COLO668 (cell line): ENCODE results near the gene GMDS.

Experiments used
- DNase-seq: peaks from one replicate; lab custom pipeline; 2025; ENCODE audit not compliant: unreplicated experiment; lab: John Stamatoyannopoulos, UW

GMDS gene

DNA sequence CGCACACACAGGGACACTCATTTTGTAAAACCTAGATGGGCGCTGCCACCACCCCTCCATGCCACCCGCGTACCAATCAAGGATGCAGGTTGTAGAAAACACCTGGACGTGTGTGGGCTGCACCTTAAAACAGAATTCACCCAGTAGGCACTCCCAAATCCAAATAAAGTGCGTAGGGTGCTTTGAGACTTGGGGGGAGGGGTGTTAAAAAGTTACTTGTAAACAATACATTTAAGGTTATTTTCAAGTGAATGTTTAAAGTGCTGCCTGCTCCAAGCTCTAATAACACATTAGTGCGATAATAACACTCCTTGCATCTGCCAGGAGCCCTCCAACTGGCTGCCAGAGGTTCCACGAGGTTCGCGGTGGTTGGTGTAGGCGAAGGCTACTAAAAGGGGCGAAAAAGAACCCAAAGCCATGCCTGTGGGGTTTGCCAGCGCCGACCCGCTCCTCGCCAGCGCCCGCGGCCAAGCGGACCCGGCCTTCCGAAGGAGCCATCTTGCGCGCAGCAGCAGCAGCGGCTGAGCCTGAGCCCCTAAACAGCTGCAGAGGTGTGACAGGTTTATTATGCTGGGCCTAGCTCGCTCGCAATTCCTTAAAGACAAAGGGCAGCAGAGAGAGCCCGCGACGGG, 624.2 kb downstream of the GMDS start:
- no peak for DNase-seq

DNA sequence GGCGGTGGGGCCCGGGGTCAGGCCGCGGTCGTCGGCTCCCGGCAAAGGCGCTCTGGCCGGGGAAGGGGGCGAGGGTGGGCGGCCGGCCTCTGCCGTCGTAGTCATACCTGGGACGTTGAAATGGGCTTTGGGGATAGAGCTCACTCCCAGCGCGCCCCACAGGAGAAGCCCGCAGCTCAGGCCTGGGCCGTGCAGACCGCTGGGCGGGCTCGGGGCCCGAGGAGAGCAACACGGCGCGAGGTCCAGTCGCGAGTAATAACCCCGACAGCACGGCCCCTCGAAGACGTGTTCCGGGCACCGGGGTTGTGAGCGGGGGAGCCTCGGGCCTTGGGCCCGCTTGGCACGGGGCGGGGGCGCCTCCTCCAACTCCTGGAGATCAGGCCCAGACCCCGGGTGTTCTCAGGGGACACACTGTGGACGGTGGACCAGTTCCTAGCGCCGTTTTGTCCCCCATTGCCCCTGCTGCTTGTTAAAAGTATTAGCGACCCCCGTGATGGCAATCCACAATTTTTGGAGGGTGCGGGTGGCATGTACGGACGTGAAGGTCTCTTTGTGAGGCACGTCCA, 624.8 kb downstream of the GMDS start:
- no peak for DNase-seq

GRCh38 chr6:1619673-1620503, 625.5 kb downstream of the GMDS start:
- no peak for DNase-seq

DNA sequence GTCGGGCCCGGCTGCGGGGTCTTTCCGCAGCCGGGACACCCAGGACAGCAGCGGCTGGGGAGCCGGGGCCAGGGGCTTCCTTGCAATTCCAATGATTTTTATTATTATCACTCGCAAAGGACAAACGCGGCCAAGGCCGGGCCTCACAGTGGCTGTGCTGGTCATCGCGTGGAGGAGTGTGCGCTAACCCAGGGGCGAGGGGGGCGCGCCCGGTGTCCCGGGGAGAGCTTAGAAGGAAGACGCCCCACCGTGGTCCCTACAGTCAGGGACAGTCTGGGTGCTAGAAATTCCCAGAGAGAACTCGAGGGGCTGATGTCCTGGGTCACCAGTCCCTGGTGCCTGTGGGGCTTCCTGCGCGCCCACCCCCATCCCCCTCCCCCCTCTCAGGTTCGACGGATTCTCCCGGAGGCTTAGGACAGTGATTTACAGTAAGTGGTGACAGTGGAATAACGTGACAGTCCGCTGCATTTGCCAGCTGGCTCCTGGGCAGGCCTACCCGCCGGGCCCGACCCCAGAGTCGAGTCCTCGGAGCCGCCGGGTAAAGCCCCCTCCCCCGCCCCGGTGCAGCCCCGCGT, 626.2 kb downstream of the GMDS start:
- no peak for DNase-seq

DNA sequence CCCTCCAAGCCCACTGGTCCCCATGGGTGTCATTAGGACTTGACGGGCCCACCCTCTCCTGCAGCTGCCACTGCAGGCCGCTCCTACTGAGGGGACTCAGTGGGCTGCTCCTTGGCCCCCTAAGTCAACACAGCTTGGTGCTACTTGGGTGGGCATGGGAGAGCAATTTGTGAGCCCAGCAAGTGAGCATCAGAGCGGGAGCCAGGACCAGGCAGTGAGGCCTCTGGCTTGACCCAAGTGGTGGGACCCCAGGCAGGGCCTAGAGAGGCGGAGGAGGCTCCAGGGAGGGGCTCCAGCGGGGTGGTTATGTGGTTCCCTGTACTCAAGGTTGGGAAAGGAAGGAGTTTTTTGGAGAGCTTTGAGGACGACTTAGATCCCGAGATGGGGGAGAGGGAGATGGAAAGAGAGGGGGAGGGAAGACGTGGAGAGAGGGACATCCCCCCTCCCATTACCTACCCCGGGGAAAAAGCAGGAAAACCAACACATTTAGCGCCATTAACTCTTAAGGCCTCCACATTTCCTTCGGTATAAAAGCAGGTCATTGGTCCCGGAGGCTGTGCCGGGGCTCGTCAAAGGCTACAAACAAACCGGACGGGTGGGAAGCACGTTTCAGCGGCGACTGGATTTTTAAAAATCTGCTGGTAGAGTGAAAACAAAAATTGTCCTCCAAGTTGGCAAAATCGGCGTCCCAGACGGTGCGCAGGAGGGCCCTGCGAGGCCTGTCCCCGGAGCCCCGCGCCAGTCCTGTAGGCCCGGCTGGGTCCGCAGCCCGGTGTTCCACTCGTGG, 626.9 kb downstream of the GMDS start:
- DNase-seq, result no peak

DNA sequence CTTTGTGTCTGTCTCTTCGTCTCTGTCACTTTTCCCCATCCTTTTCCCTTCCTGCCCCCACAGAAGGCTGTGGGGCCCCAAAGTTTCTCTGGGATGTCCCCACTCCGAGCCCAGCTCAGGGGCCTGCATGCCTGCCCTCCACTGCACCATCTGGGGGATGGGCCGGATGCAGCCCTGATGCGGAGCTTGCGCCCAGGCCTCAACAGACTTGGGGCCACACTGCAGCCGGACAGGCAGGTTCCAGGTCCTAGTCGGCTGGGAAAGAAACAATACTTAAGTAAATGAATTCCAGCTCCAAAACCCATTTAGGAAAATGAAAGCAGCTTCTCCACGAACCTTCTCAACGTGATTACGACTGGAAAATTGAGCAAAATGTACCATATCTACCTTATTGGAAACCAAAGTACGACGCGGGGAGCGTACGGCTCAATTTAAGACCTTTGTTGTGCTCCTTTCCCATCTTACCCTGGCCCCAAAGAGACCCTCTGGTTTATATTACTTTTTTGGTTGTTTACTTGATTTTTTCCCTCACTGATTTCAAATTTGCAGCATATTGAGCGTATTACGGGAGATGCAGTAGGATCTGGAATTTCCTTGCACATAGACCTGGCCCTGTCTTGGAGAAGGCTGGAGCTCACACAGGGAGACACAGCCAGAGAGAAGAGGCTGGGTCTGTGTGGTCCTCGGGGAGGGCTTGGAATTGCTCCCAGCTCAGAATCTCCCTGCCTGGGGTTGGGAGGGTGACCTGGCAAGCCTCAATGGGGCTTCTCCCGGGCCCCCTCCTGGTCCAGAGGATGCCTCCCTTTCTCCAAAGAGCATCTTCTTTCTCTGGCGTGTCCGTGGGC, 627.7 kb downstream of the GMDS start:
- DNase-seq, result no peak

DNA sequence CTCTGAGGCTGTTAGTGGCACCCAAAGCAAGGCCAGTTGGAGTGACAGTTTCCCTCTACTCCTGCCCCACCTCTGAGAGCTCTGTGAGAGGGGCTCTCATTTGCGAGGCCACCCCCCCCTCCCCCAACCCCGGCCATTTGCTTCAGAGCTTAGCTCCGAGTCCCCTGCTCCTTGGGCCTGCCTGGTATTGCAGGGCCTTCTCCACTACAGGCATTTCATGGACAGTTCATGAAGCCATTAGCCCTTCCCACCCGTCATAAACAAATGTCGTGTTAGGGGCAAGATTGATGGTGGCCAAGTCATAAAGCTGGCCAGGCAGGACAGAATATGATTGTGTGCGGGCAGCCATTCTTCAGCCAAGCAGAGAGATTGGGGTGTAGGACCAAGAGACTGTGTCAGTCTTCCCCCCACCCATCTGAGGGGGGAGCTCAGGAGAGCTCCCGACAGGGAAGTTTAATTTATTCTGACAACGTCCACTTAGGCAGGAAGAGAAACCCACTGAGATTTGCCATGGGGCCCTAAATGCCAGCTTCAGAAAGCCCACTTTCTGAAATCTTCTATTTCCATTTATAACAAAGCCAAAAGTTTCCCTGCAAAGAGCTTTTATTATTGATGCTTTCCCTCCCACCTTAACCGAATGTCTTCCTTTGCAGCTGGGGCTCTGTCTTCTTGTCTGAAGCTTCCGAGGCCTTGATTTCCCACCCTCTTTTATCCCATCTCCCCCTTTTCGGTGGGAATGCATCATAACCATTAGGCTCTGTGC, 628.5 kb downstream of the GMDS start:
- DNase-seq, result no peak

DNA sequence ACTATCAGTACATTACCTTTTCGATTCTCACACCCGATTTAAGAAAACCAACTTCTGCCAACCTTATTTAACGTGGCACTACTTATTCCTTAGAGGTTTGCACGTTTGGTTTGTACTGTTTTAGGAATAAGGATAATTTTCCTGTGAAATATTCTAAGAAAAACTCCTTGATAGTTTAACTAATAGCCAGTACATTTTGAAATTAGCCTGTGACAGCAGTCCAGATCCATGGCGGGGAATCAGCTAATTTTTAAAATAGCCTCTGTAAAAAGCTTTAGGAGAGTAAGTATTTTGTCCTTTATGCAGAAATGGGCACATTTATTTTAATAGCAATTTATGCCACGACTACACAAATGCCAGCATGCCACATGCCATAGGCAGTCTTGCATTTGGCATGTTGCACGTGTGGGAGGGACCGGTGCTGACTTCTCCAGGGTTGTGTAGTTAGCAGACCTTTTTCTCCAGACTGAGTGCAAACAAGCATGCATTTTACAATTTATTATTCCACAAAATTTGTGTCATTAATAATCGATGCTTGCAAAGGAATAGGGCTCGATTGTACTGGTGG, 629.5 kb downstream of the GMDS start:
- DNase-seq, result no peak

DNA sequence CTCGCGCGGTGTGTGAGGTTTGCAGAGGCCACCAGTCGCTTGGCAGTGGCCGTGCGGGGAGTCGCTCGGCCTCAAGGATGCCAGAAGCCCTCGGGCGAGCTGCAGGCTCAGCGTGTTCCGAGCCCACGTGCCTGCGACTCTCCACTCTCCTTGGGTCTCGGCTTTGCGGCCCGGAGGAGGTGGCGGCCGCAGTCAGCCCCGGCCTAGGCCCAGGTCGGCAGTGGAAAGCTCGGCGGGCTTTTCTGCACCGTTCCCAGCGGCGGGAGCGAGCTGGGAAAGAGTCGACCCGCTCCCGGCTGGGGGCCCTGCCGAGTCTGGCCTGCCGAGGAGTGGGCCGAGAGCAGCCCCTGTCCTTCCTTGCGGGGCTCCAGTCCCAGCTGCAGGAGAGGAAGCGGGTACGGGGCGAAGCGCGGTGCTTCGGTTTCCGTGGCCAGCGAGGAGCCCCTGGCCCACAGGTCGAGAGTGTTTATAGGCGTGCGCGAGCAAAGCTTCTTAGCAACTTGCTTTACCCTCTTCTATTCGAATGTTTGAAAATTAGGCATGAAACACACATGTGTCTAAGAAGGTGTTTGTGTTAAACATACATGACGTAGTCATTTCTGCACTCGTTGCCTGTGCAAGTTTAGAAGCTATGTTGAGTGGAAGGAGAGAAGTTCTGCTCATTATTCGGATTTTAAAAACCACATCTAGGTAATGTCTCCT, 630.1 kb downstream of the GMDS start:
- no peak for DNase-seq

GRCh38 chr6:1614448-1615150, 630.8 kb downstream of the GMDS start:
- no peak for DNase-seq

GRCh38 chr6:1613688-1614447, 631.5 kb downstream of the GMDS start:
- DNase-seq, result peak; percentile 61

DNA sequence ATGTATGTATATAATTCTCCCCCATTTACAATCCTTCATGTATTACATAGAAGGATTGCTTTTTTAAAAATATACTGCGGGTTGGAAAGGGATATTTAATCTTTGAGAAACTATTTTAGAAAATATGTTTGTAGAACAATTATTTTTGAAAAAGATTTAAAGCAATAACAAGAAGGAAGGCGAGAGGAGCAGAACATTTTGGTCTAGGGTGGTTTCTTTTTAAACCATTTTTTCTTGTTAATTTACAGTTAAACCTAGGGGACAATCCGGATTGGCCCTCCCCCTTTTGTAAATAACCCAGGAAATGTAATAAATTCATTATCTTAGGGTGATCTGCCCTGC, 632.1 kb downstream of the GMDS start:
- no peak for DNase-seq

DNA sequence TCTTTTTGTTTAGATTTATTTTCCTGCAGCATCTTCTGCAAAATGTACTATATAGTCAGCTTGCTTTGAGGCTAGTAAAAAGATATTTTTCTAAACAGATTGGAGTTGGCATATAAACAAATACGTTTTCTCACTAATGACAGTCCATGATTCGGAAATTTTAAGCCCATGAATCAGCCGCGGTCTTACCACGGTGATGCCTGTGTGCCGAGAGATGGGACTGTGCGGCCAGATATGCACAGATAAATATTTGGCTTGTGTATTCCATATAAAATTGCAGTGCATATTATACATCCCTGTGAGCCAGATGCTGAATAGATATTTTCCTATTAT, 632.5 kb downstream of the GMDS start:
- peak; percentile 10 for DNase-seq

- DNase-seq, result no peak
These were observed 633.0 kb downstream of the GMDS start for GRCh38 chr6:1612299-1612973.

GRCh38 chr6:1611572-1612298, 633.7 kb downstream of the GMDS start:
- peak; percentile 44 for DNase-seq

DNA sequence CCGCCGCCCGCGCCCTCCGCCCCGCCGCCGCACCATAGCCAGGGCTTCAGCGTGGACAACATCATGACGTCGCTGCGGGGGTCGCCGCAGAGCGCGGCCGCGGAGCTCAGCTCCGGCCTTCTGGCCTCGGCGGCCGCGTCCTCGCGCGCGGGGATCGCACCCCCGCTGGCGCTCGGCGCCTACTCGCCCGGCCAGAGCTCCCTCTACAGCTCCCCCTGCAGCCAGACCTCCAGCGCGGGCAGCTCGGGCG, 634.2 kb downstream of the GMDS start:
- DNase-seq, result peak; percentile 63
